GM21825 (cell line): Measurements from ENCODE around the gene HSD17B3.
"Not testable (repeated sequence)": the region's sequence is repeated elsewhere in the genome, so short reads cannot be mapped to it uniquely, and the experiment has no call there.

Source experiments
- ATAC-seq: cut with Tn5 transposase; IDR thresholded peaks from one replicate; pipeline ENCODE4 v1.9.1; 2021; ENCODE audit warnings: mild to moderate bottlenecking, moderate library complexity; ENCODE audit not compliant: unreplicated experiment

Gene HSD17B3

GRCh38 chr9:96202971-96203780 lies 98.8 kb downstream of the HSD17B3 start:
- no peak for ATAC-seq

- no peak for ATAC-seq
These were observed 100.8 kb downstream of the HSD17B3 start for GRCh38 chr9:96201140-96201539.

GRCh38 chr9:96199006-96199405 lies 103.0 kb downstream of the HSD17B3 start:
- no peak for ATAC-seq

GRCh38 chr9:96195541-96195940 lies 106.4 kb downstream of the HSD17B3 start:
- no peak for ATAC-seq

- no peak for ATAC-seq
These were observed 108.7 kb downstream of the HSD17B3 start for GRCh38 chr9:96193236-96193755.

GRCh38 chr9:96192710-96193109 lies 109.3 kb downstream of the HSD17B3 start:
- no peak for ATAC-seq

- ATAC-seq, result no peak
These were observed 112.0 kb downstream of the HSD17B3 start for GRCh38 chr9:96189995-96190394.

GRCh38 chr9:96189581-96189980 lies 112.4 kb downstream of the HSD17B3 start:
- ATAC-seq, result not testable (repeated sequence)

GRCh38 chr9:96188571-96188970 lies 113.4 kb downstream of the HSD17B3 start:
- no peak for ATAC-seq

- ATAC-seq, result no peak
These were observed 114.8 kb downstream of the HSD17B3 start for GRCh38 chr9:96187151-96187555.

GRCh38 chr9:96186591-96187011 lies 115.4 kb downstream of the HSD17B3 start:
- no peak for ATAC-seq

GRCh38 chr9:96185518-96186156 lies 116.3 kb downstream of the HSD17B3 start:
- ATAC-seq, result no peak
